K562 (cell line): ENCODE results near the gene OGFR. TPM values are rescaled to one million over a fixed set of nuclear protein-coding genes. Genes with fewer than 3 reads are reported as not detected.

Experiments used
- ATAC-seq: fragments of 200-7000 bp; cut with Tn5 transposase; 3 replicates; pipeline ENCODE4 v1.9.1; 2020; ENCODE audit warnings: moderate library complexity
- BruUV-seq: library from RNA; stranded (reverse); fragments of 400-500 nt; replicated peaks from 2 replicates; lab custom pipeline; 2021; lab: Mats Ljungman, UMichigan
- CTCF ChIA-PET: fragments of 300-600 bp; formaldehyde crosslinking; extraction: SDS; loops from one replicate; lab custom pipeline; 2021; ENCODE audit warnings: low intra/inter-chr PET ratio; lab: Yijun Ruan, JAX
- POLR2A ChIA-PET: fragments of 300-600, 350-650 bp; sonication (Branson Sonifier 250); formaldehyde crosslinking; extraction: SDS; loops from one replicate; lab custom pipeline; 2021; ENCODE audit warnings: antibody characterized with exemption, inconsistent platforms; lab: Yijun Ruan, JAX
- DNase-seq, 4 experiments: peaks; one replicate each; pipeline versions ENCODE4 v3.0.0 to v3.0.0-alpha.2; 2011 to 2018; ENCODE audit warnings: low spot score in 3 of 4, mixed read lengths in 3 of 4; ENCODE audit errors: extremely low read depth in 1 of 4
- FAIRE-seq: peaks from 2 replicates; lab custom pipeline; 2011; peaks lifted over from hg19 to GRCh38; lab: Jason Lieb, UNC
- H2AFZ ChIP-seq: 2 replicates; pipeline ENCODE4 v1.6.0; 2011; ENCODE audit warnings: low read depth, low read length, control low read depth, inconsistent platforms
- H3K27ac ChIP-seq: fragments of 200-600 bp; 3 replicates; pipeline ENCODE4 v1.8.0; 2011; ENCODE audit warnings: low read depth, mild to moderate bottlenecking, control low read depth, inconsistent platforms, low read length, moderate library complexity, mixed read lengths; ENCODE audit errors: extremely low read depth
- H3K27me3 ChIP-seq, 2 experiments: fragments of 300-600 bp in 1 of 2; 2 replicates in 1 of 2; 3 replicates in 1 of 2; pipeline versions ENCODE4 v1.6.0 to v1.8.0; 2011; ENCODE audit warnings: inconsistent platforms in 2 of 2, low read length in 2 of 2, mild to moderate bottlenecking in 1 of 2, mixed read lengths in 1 of 2, moderate library complexity in 1 of 2; ENCODE audit not compliant: control insufficient read depth in 2 of 2, insufficient read depth in 2 of 2
- H3K36me3 ChIP-seq: fragments of 300-600 bp; 3 replicates; pipeline ENCODE4 v1.8.0; 2011; ENCODE audit warnings: mild to moderate bottlenecking, low read length, inconsistent platforms; ENCODE audit not compliant: control insufficient read depth, insufficient read depth
- H3K4me1 ChIP-seq, 2 experiments: fragments of 200-600 bp in 1 of 2; replicated peaks in 1 of 2; 2 replicates in 1 of 2; 3 replicates in 1 of 2; pipeline versions ENCODE4 v1.5.1 to v1.8.0; 2011; ENCODE audit warnings: inconsistent platforms in 2 of 2, low read length in 2 of 2, mild to moderate bottlenecking in 1 of 2, mixed read lengths in 1 of 2, moderate library complexity in 1 of 2; ENCODE audit not compliant: control insufficient read depth in 2 of 2, insufficient read depth in 2 of 2
- H3K4me2 ChIP-seq: 2 replicates; pipeline ENCODE4 v1.6.1; 2011; ENCODE audit warnings: low read length, control low read depth, inconsistent platforms, mixed read lengths; ENCODE audit not compliant: insufficient read depth
- H3K4me3 ChIP-seq: fragments of 200-600 bp; sonication (generic), shearing (Covaris generic); 2 replicates; pipeline ENCODE4 v1.5.1; 2016; ENCODE audit warnings: control low read depth, inconsistent platforms
- H3K79me2 ChIP-seq: fragments of 200-600 bp; 3 replicates; pipeline ENCODE4 v1.8.0; 2011; ENCODE audit warnings: low read length, inconsistent platforms; ENCODE audit not compliant: control insufficient read depth, insufficient read depth
- H3K9ac ChIP-seq, 2 experiments: 2 replicates each; pipeline versions ENCODE4 v1.6.0 to v1.6.1; 2011; ENCODE audit warnings: low read depth in 2 of 2, low read length in 2 of 2, control low read depth in 1 of 2, inconsistent platforms in 1 of 2, mild to moderate bottlenecking in 1 of 2, mixed read lengths in 1 of 2; ENCODE audit not compliant: insufficient read depth in 1 of 2
- H3K9me1 ChIP-seq: one replicate; pipeline ENCODE4 v1.6.0; 2011; ENCODE audit warnings: inconsistent platforms, mild to moderate bottlenecking, low read length, moderate library complexity; ENCODE audit not compliant: control insufficient read depth, insufficient read depth
- H3K9me3 ChIP-seq: replicated peaks from 2 replicates; pipeline ENCODE4 v1.5.1; 2011; ENCODE audit warnings: low read depth, low read length, inconsistent platforms; ENCODE audit not compliant: control insufficient read depth, insufficient read depth
- H4K20me1 ChIP-seq: replicated peaks from 2 replicates; pipeline ENCODE4 v1.6.1; 2011; ENCODE audit warnings: low read length, inconsistent platforms, mixed read lengths; ENCODE audit not compliant: control insufficient read depth, insufficient read depth
- ATF7 ChIP-seq: fragments of 450-650 bp; IDR thresholded peaks from 2 replicates; pipeline ENCODE4 v1.7.1; 2014; ENCODE audit warnings: mild to moderate bottlenecking, moderate library complexity
- CBFB ChIP-seq: sonication (generic); formaldehyde crosslinking; IDR thresholded peaks from 2 replicates; pipeline ENCODE4 v1.4.0; 2020; ENCODE audit warnings: mild to moderate bottlenecking, missing genetic modification reagents
- MAFG ChIP-seq: fragments of 450-650 bp; conservative IDR thresholded peaks from 2 replicates; pipeline ENCODE4 v1.6.1; 2016; ENCODE audit warnings: missing genetic modification characterization, missing compliant biosample characterization
- MEIS2 ChIP-seq: fragments of 450-650 bp; IDR thresholded peaks from 2 replicates; pipeline ENCODE4 v1.6.1; 2014; ENCODE audit warnings: mild to moderate bottlenecking; ENCODE audit not compliant: partially characterized antibody
- POLR3G ChIP-seq: IDR thresholded peaks from 2 replicates; pipeline ENCODE4 v1.6.1; 2011; ENCODE audit not compliant: insufficient read length, insufficient replicate concordance; ENCODE audit errors: extremely low read depth
- RBM39 ChIP-seq: fragments of 200-400 bp; formaldehyde crosslinking; optimal IDR thresholded peaks from 2 replicates; pipeline ENCODE3; 2018; ENCODE audit warnings: low read depth, low read length
- SIX5 ChIP-seq, 2 experiments: IDR thresholded peaks; 2 replicates each; pipeline ENCODE4 v1.6.1; 2011; ENCODE audit warnings: low read length in 2 of 2, borderline replicate concordance in 1 of 2, low read depth in 1 of 2, mild to moderate bottlenecking in 1 of 2, moderate library complexity in 1 of 2; ENCODE audit not compliant: insufficient read depth in 1 of 2
- ZNF212 ChIP-seq: fragments of 450-650 bp; formaldehyde crosslinking; IDR thresholded peaks from 2 replicates; pipeline ENCODE4 v1.4.0; 2020; ENCODE audit warnings: mild to moderate bottlenecking
- ZNF583 ChIP-seq: fragments of 250-450 bp; sonication (Bioruptor Pico); IDR thresholded peaks from 2 replicates; pipeline ENCODE4 v1.4.0; 2020
- WGBS: fragments of 100-300 bp; shearing (Covaris generic); methylation state at CpG from one replicate; pipeline ENCODE4 v1.1.6; 2016; ENCODE audit warnings: low coverage, mixed read lengths; ENCODE audit not compliant: insufficient coverage; ENCODE audit errors: missing lambda C conversion rate; 5-methylcytosine and 5-hydroxymethylcytosine counted together
- in situ Hi-C: fragments of 300-500 bp; cut with MboI; formaldehyde crosslinking; loops from 4 replicates; pipeline ENCODE4 v1.15.0; 2018; ENCODE audit warnings: inconsistent platforms, mixed read lengths
- intact Hi-C: fragments of 100-400 bp; cut with micrococcal nuclease; formaldehyde crosslinking; loops from 2 replicates; pipeline ENCODE4 v1.14.2; 2022
- polyA plus RNA-seq, 8 experiments: library from polyadenylated mRNA; depleted of rRNA in 4 of 8; stranded (reverse) in 5 of 8; unstranded in 3 of 8; fragments of >200 nt; fragmentation: Nextera tagmentation in 2 of 8; fragmentation: Illumina TruSeq in 1 of 8; extraction: Ambion mirVana in 2 of 8; extraction: Trizol in 1 of 8; gene quantifications; 2 replicates each; pipeline versions ENCODE4 v1.2.1 to v1.2.3, GENCODE V29; 2011 to 2014; ENCODE audit warnings: inconsistent platforms in 1 of 8, missing spikeins in 1 of 8
- total RNA-seq, 7 experiments: library from RNA; depleted of rRNA in 6 of 7; stranded (reverse); fragments of >200 nt in 6 of 7; fragmentation: Illumina TruSeq in 2 of 7; extraction: Trizol in 2 of 7; gene quantifications; 2 replicates each; pipeline versions ENCODE4 v1.2.1 to v1.2.3, GENCODE V29; 2011 to 2021; ENCODE audit warnings: low replicate concordance in 1 of 7
- TF ChIP-seq, protein P1 (sequence below): fragments of 450-650 bp; formaldehyde crosslinking; IDR thresholded peaks from 2 replicates; pipeline ENCODE4 v1.4.0; 2020; ENCODE audit warnings: mild to moderate bottlenecking, mixed read lengths
- TF ChIP-seq, protein P2 (sequence below): fragments of 450-650 bp; IDR thresholded peaks from 2 replicates; pipeline ENCODE4 v1.6.1; 2017; ENCODE audit warnings: antibody characterized with exemption, mild to moderate bottlenecking
- TF ChIP-seq, protein P3 (sequence below): sonication (generic); formaldehyde crosslinking; IDR thresholded peaks from 2 replicates; pipeline ENCODE4 v1.8.0; 2022; ENCODE audit warnings: missing genetic modification reagents, mild to moderate bottlenecking, borderline replicate concordance

Gene OGFR
- total and polyA plus RNA-seq, 9 of the 15 experiments (the other 6 are each of a cell fraction or from before 2014, with no cell fraction given): 0.39 to 56.3 (median 17.5) TPM

DNA sequence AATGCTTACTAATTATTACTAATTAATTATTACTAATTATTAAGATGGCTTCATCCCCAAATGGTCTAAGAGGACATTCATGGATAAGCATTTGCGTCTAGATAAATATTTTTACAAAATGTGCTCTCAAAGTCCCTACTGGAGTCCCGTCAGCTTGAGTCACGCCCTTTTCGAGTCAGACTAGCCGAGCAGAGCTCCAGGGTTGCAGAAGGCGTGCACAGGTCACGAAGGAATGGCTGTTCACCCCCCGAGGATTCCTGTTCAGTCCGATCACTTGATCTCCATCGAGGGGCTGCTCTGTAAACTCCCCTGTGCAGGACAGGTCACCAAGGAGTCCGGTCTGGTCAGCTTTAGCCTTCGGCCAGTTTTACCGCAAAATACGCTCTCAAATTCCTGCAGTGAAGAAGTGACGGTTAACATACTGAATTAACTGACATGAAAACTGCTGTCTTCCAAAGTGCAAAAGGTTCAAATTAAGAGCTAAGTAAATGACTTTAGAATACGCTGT, 37.1 kb downstream of the OGFR start:
- no peak overlapping the region for H2AFZ ChIP-seq
- in situ Hi-C loops (no loop called here), intact Hi-C loops (no loop called here)
- BruUV-seq: no TSS peak
- H3K9me3 ChIP-seq: no peaks in the 10 kb centered on the region
- no peak overlapping the region for H3K4me3 ChIP-seq
- no peaks in the 10 kb centered on the region for H3K27me3 ChIP-seq
- no peaks in the 10 kb centered on the region for H3K9me1 ChIP-seq
- H3K9ac ChIP-seq: no peak overlapping the region
- no peaks in the 10 kb centered on the region for H4K20me1 ChIP-seq
- POLR2A ChIA-PET: interaction anchor here (0.6 to 1.2 kb wide), 3 partner anchors 17 to 232 kb away, joined by 3 to 4 read pairs (median 3); no protein-coding TSS in a partner anchor
- DNase-seq (no peak), ATAC-seq (no peak), FAIRE-seq (no peak)
- H3K4me1 ChIP-seq: peaks cover 6 to 23% of the 10 kb centered on the region in 2 experiments; a peak in 4 of 5 replicates
- no peak for TF ChIP-seq RBM39
- no peak for TF ChIP-seq ATF7
- TF ChIP-seq MAFG (tag): no peak
- TF ChIP-seq, protein P1, sequence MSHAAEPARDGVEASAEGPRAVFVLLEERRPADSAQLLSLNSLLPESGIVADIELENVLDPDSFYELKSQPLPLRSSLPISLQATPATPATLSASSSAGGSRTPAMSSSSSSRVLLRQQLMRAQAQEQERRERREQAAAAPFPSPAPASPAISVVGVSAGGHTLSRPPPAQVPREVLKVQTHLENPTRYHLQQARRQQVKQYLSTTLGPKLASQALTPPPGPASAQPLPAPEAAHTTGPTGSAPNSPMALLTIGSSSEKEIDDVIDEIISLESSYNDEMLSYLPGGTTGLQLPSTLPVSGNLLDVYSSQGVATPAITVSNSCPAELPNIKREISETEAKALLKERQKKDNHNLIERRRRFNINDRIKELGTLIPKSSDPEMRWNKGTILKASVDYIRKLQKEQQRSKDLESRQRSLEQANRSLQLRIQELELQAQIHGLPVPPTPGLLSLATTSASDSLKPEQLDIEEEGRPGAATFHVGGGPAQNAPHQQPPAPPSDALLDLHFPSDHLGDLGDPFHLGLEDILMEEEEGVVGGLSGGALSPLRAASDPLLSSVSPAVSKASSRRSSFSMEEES (CRISPR knock-in tag): no peak
- TF ChIP-seq, protein P2, sequence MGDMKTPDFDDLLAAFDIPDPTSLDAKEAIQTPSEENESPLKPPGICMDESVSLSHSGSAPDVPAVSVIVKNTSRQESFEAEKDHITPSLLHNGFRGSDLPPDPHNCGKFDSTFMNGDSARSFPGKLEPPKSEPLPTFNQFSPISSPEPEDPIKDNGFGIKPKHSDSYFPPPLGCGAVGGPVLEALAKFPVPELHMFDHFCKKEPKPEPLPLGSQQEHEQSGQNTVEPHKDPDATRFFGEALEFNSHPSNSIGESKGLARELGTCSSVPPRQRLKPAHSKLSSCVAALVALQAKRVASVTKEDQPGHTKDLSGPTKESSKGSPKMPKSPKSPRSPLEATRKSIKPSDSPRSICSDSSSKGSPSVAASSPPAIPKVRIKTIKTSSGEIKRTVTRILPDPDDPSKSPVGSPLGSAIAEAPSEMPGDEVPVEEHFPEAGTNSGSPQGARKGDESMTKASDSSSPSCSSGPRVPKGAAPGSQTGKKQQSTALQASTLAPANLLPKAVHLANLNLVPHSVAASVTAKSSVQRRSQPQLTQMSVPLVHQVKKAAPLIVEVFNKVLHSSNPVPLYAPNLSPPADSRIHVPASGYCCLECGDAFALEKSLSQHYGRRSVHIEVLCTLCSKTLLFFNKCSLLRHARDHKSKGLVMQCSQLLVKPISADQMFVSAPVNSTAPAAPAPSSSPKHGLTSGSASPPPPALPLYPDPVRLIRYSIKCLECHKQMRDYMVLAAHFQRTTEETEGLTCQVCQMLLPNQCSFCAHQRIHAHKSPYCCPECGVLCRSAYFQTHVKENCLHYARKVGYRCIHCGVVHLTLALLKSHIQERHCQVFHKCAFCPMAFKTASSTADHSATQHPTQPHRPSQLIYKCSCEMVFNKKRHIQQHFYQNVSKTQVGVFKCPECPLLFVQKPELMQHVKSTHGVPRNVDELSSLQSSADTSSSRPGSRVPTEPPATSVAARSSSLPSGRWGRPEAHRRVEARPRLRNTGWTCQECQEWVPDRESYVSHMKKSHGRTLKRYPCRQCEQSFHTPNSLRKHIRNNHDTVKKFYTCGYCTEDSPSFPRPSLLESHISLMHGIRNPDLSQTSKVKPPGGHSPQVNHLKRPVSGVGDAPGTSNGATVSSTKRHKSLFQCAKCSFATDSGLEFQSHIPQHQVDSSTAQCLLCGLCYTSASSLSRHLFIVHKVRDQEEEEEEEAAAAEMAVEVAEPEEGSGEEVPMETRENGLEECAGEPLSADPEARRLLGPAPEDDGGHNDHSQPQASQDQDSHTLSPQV: no peak
- TF ChIP-seq, protein P3, sequence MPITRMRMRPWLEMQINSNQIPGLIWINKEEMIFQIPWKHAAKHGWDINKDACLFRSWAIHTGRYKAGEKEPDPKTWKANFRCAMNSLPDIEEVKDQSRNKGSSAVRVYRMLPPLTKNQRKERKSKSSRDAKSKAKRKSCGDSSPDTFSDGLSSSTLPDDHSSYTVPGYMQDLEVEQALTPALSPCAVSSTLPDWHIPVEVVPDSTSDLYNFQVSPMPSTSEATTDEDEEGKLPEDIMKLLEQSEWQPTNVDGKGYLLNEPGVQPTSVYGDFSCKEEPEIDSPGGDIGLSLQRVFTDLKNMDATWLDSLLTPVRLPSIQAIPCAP: no peak
- no peak for TF ChIP-seq POLR3G
- TF ChIP-seq ZNF212 (CRISPR knock-in tag): no peak
- TF ChIP-seq ZNF583 (CRISPR knock-in tag): no peak
- TF ChIP-seq CBFB (CRISPR knock-in tag): no peak
- no peak for TF ChIP-seq SIX5 (IDR thresholded peaks at IDR 0.05; ENCODE audit: borderline replicate concordance in 1 of 2, insufficient read depth in 1 of 2, low read depth in 1 of 2, low read length in 2 of 2)
- TF ChIP-seq MEIS2: no peak
- no peak overlapping the region for H3K27ac ChIP-seq
- 83% methylated on average over 16 of the region's 16 CpGs for WGBS
- no peaks in the 10 kb centered on the region for H3K79me2 ChIP-seq
- H3K36me3 ChIP-seq: peaks cover 15% of the 10 kb centered on the region; the same call in 2 of the 3 replicates
- no peak overlapping the region for H3K4me2 ChIP-seq
- CTCF ChIA-PET: no interaction called here
